Progenitor cell of endocrine pancreas (in vitro differentiated cells): ENCODE results near the gene CTAGE1. TPM values are rescaled to one million over a fixed set of nuclear protein-coding genes. Genes with fewer than 3 reads are reported as not detected.

Experiments
- DNase-seq: peaks from one replicate; pipeline ENCODE4 v3.0.0; 2021; ENCODE audit warnings: low spot score; ENCODE audit not compliant: unreplicated experiment
- H3K27ac Mint-ChIP-seq: 2 replicates; pipeline ENCODE4 v1.8.0; 2021; ENCODE audit warnings: mild to moderate bottlenecking, moderate library complexity, mixed read lengths
- H3K27me3 Mint-ChIP-seq: 2 replicates; pipeline ENCODE4 v1.8.0; 2021; ENCODE audit warnings: mixed read lengths
- H3K36me3 Mint-ChIP-seq: 2 replicates; pipeline ENCODE4 v1.8.0; 2022; ENCODE audit warnings: mixed read lengths; ENCODE audit not compliant: insufficient read depth
- H3K4me1 Mint-ChIP-seq: 2 replicates; pipeline ENCODE4 v1.8.0; 2021; ENCODE audit warnings: low read depth, mixed read lengths
- H3K4me3 Mint-ChIP-seq: 2 replicates; pipeline ENCODE4 v1.8.0; 2021; ENCODE audit warnings: low read depth, mild to moderate bottlenecking, moderate library complexity, mixed read lengths
- H3K9me3 Mint-ChIP-seq: 2 replicates; pipeline ENCODE4 v1.8.0; 2021; ENCODE audit warnings: low read depth, mixed read lengths
- CTCF ChIP-seq: fragments of 200-600 bp; sonication (generic); IDR thresholded peaks from one replicate; pipeline ENCODE4 v1.5.0; 2021; ENCODE audit warnings: antibody characterized with exemption, mild to moderate bottlenecking; ENCODE audit not compliant: unreplicated experiment
- total RNA-seq: library from RNA; stranded (reverse); gene quantifications from 2 replicates; pipeline ENCODE4 v1.2.1, GENCODE V29; 2021

CTAGE1 gene
- total RNA-seq, 1 donor from 2014 or later = not detected

- H3K27ac Mint-ChIP-seq = no peak overlapping the region
- H3K9me3 Mint-ChIP-seq = peaks cover 3% of the 10 kb centered on the region
- peaks cover 11% of the 10 kb centered on the region for H3K27me3 Mint-ChIP-seq
- no peaks in the 10 kb centered on the region for H3K36me3 Mint-ChIP-seq
- H3K4me1 Mint-ChIP-seq = peaks cover 21% of the 10 kb centered on the region
- TF ChIP-seq CTCF = no peak
- no peak for DNase-seq
- no peak overlapping the region for H3K4me3 Mint-ChIP-seq
Observed at GRCh38 chr18:22459491-22459890, 41.8 kb upstream of the CTAGE1 start.

GRCh38 chr18:22457524-22457923 lies 39.8 kb upstream of the CTAGE1 start:
- Mint-ChIP-seq H3K4me1 (peaks cover 16% of the 10 kb centered on the region), H3K27me3 (peaks cover 6% of the 10 kb centered on the region), H3K36me3 (no peaks in the 10 kb centered on the region), H3K9me3 (no peaks in the 10 kb centered on the region), H3K27ac (no peak overlapping the region), H3K4me3 (no peak overlapping the region)
- no peak for DNase-seq
- no peak for TF ChIP-seq CTCF

- no peak for TF ChIP-seq CTCF
- peaks cover 19% of the 10 kb centered on the region for H3K4me1 Mint-ChIP-seq
- peaks cover 6% of the 10 kb centered on the region for H3K27me3 Mint-ChIP-seq
- DNase-seq = no peak
- H3K4me3 Mint-ChIP-seq = peak overlapping the region; percentile 6
- H3K36me3 Mint-ChIP-seq = no peaks in the 10 kb centered on the region
- H3K9me3 Mint-ChIP-seq = no peaks in the 10 kb centered on the region
- peak overlapping the region; percentile 30 for H3K27ac Mint-ChIP-seq
Observed at GRCh38 chr18:22456547-22456946, 38.8 kb upstream of the CTAGE1 start.

- H3K4me1 Mint-ChIP-seq = peaks cover 19% of the 10 kb centered on the region
- no peak overlapping the region for H3K27ac Mint-ChIP-seq
- no peak for TF ChIP-seq CTCF
- peak overlapping the region; percentile 6 for H3K4me3 Mint-ChIP-seq
- no peaks in the 10 kb centered on the region for H3K36me3 Mint-ChIP-seq
- H3K27me3 Mint-ChIP-seq = peaks cover 6% of the 10 kb centered on the region
- no peaks in the 10 kb centered on the region for H3K9me3 Mint-ChIP-seq
- no peak for DNase-seq
Observed at GRCh38 chr18:22456116-22456480, 38.4 kb upstream of the CTAGE1 start.

- Mint-ChIP-seq H3K9me3 (no peaks in the 10 kb centered on the region), H3K27me3 (peaks cover 6% of the 10 kb centered on the region), H3K27ac (peak overlapping the region; percentile 47), H3K36me3 (no peaks in the 10 kb centered on the region), H3K4me3 (no peak overlapping the region), H3K4me1 (peaks cover 19% of the 10 kb centered on the region)
- no peak for DNase-seq
- TF ChIP-seq CTCF = no peak
Observed at GRCh38 chr18:22455425-22456115, 37.9 kb upstream of the CTAGE1 start.
